Ascending aorta (tissue), 2 donors: ENCODE measurements around the gene ZNF497. TPM values are rescaled to one million over a fixed set of nuclear protein-coding genes. Genes with fewer than 3 reads are reported as not detected.

Experiments
- DNase-seq, 2 donors: peaks; one replicate each; pipeline ENCODE4 v3.0.0-alpha.2; 2019; ENCODE audit warnings: low spot score in 2 of 2
- H3K27ac ChIP-seq, 2 donors: fragments of 200-600 bp; sonication (generic); one replicate each; pipeline ENCODE4 v1.5.1; 2016 to 2017; ENCODE audit warnings: mild to moderate bottlenecking in 1 of 2
- H3K27me3 ChIP-seq: fragments of 200-600 bp; sonication (generic); one replicate; pipeline ENCODE4 v1.5.1; 2017
- H3K36me3 ChIP-seq, 2 donors: fragments of 200-600 bp; sonication (generic); one replicate each; pipeline ENCODE4 v1.5.1; 2016
- H3K4me1 ChIP-seq, 2 donors: fragments of 200-600 bp; sonication (generic); one replicate each; pipeline ENCODE4 v1.5.1; 2016 to 2017; ENCODE audit warnings: mild to moderate bottlenecking in 1 of 2
- H3K4me3 ChIP-seq, 2 donors: fragments of 200-600 bp; sonication (generic); one replicate each; pipeline ENCODE4 v1.5.1; 2016 to 2017; ENCODE audit warnings: mild to moderate bottlenecking in 1 of 2
- H3K9me3 ChIP-seq, 2 donors: fragments of 200-600 bp; sonication (generic); one replicate each; pipeline ENCODE4 v1.5.1; 2016
- CTCF ChIP-seq, 3 experiments: fragments of 200-600 bp in 2 of 3; fragments of 450-650 bp in 1 of 3; sonication (generic) in 2 of 3; IDR thresholded peaks; one replicate each; pipeline ENCODE4 v1.5.1; 2016 to 2019; ENCODE audit warnings: antibody characterized with exemption in 3 of 3, mild to moderate bottlenecking in 1 of 3, moderate library complexity in 1 of 3
- intact Hi-C: fragments of 100-400 bp; cut with DNase I; formaldehyde crosslinking; loops from one replicate; pipeline ENCODE4 v1.15.1; 2023
- total RNA-seq: library from RNA; depleted of rRNA; stranded (reverse); fragments of >200 nt; gene quantifications from one replicate; pipeline ENCODE4 v1.1.0, GENCODE V29; 2016

Gene ZNF497
- total RNA-seq, 1 donor from 2014 or later, result not detected

GRCh38 chr19:58305932-58306323 is 56.6 kb downstream of the ZNF497 start:
- peaks cover 0 to 28% of the 10 kb centered on the region in 2 donors for H3K9me3 ChIP-seq
- no peak for TF ChIP-seq CTCF (IDR thresholded peaks at IDR 0.05)
- H3K27ac ChIP-seq, result peak overlapping the region; percentile 84 to 91
- peaks cover 0 to 7% of the 10 kb centered on the region in 2 donors for H3K4me1 ChIP-seq
- intact Hi-C loops, result loop anchor here (1.0 to 10.0 kb wide), 7 partner anchors 21 to 1464 kb away; partner anchors contain the start of genes PEG3, ZIM2, ZNF274 and ZNF497
- H3K36me3 ChIP-seq, result peaks cover 0 to 41% of the 10 kb centered on the region in 2 donors
- DNase-seq, result no peak
- H3K27me3 ChIP-seq, result no peaks in the 10 kb centered on the region
- H3K4me3 ChIP-seq, result peak overlapping the region; percentile 77 to 87

DNA sequence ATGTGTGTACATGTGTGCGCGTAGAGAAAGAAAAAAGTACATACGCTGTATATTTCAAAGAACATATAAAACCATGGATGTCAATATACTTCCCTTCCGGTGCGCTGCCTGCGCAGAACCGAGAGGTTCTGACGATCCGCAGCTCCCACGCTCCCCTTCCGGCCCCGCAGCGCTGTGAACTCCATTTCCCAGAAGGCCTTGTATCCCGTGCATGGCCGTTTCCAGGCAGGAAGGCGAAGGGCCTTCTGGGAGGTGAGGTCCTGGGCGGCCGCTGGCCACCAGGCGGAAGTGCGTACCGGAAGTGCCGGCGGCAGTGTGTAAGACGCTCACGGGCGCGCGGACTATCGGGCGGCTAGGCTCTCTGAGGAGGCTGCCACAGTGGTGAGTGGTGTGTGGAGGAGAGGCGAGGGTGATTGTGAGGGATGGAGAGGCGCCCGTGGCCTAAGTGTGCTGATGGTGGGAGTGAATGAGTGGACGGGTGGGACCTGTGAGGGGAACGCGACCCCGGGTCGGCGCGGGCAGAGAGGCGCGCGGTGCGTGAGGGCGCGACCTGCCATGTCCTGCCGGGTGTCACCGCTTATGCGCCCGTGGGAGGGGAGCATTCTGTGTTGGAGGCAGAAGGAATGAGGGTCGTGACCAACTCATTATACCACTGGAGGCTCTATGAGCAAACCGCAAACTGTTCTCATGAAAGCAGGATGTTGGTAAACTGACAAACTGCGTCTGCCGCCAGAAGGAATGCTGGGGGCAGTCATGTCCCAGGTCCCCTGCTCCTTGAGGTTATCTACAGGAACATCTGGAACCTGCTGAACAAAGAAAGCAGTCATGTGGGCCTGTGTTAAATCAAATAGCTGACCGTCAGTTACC is 57.3 kb downstream of the ZNF497 start, which contains the start of gene ERVK3-1:
Gene ERVK3-1 (plus strand): TSS at position 313 of the 867 bp plus-strand sequence. CDS start 6,792 bp downstream, outside the sequence.
- peak in 1 of 3 experiments; percentile 48 for TF ChIP-seq CTCF (IDR thresholded peaks at IDR 0.05)
- Histone ChIP-seq H3K9me3 (peaks cover 0 to 33% of the 10 kb centered on the region in 2 donors), H3K4me3 (peak within 1 kb of the TSS; percentile 77 to 87), H3K36me3 (peaks cover 0 to 48% of the 10 kb centered on the region in 2 donors), H3K27ac (peak within 1 kb of the TSS; percentile 84 to 91), H3K4me1 (peaks cover 0 to 7% of the 10 kb centered on the region in 2 donors), H3K27me3 (no peaks in the 10 kb centered on the region)
- peak; percentile 88 to 98 for DNase-seq
- intact Hi-C loops, result loop anchor here (1.0 to 10.0 kb wide), 7 partner anchors 22 to 1463 kb away; partner anchors contain the start of genes PEG3, ZIM2, ZNF274 and ZNF497

DNA sequence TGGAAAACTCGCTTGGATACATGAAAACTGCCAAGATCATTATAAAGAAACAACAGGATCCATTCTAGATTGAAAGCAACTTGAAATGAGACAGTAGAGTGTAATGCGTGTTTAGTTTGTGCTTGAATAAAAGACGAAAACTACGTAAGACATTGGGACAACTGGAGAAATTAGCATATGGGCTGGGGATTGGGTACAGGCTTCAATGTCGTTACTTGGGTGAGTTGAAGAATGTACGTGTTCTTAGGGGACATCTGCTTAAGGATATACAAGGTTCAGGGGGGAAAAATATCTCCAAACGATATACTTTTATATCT is 57.8 kb downstream of the ZNF497 start:
- peak overlapping the region; percentile 77 to 87 for H3K4me3 ChIP-seq
- DNase-seq, result no peak
- H3K36me3 ChIP-seq, result peaks cover 3 to 49% of the 10 kb centered on the region in 2 donors
- no peak for TF ChIP-seq CTCF (IDR thresholded peaks at IDR 0.05)
- H3K9me3 ChIP-seq, result peaks cover 4 to 39% of the 10 kb centered on the region in 2 donors
- no peaks in the 10 kb centered on the region for H3K27me3 ChIP-seq
- peaks cover 0 to 7% of the 10 kb centered on the region in 2 donors for H3K4me1 ChIP-seq
- peak overlapping the region; percentile 84 to 91 for H3K27ac ChIP-seq
- intact Hi-C loops, result loop anchor here (1.0 to 10.0 kb wide), 7 partner anchors 23 to 1462 kb away; partner anchors contain the start of genes PEG3, ZIM2, ZNF274 and ZNF497

Other genes with a start within 250 kb of the ZNF497 start
- 3.8 TPM for gene ZNF329, start 212.0 kb downstream of the ZNF497 start, total RNA-seq
- gene ZNF274, start 179.7 kb downstream of the ZNF497 start, total RNA-seq, result 14.7 TPM
- gene ZNF544, start 133.8 kb downstream of the ZNF497 start, total RNA-seq, result 3.9 TPM
- 6.0 TPM for gene ZNF8, start 83.8 kb downstream of the ZNF497 start, total RNA-seq
- gene ERVK3-1, start 57.4 kb downstream of the ZNF497 start, total RNA-seq, result 35.0 TPM
- 1.9 TPM for gene ZSCAN22, start 35.8 kb downstream of the ZNF497 start, total RNA-seq
- gene A1BG, start 9.3 kb downstream of the ZNF497 start, total RNA-seq, result 0.32 TPM
- not detected for gene ZNF837, start 18.3 kb upstream of the ZNF497 start, total RNA-seq
- 1,483 TPM for gene RPS5, start 24.5 kb upstream of the ZNF497 start, total RNA-seq
- gene RNF225, start 32.9 kb upstream of the ZNF497 start, total RNA-seq, result not detected
- 17.9 TPM for gene ZNF584, start 45.9 kb upstream of the ZNF497 start, total RNA-seq
- 5.2 TPM for gene ZNF132, start 77.4 kb upstream of the ZNF497 start, total RNA-seq
- 2.2 TPM for gene ZNF324B, start 88.9 kb upstream of the ZNF497 start, total RNA-seq
- 2.1 TPM for gene ZNF324, start 104.3 kb upstream of the ZNF497 start, total RNA-seq
- gene ZNF446, start 113.6 kb upstream of the ZNF497 start, total RNA-seq, result 42.7 TPM
- gene SLC27A5, start 149.2 kb upstream of the ZNF497 start, total RNA-seq, result not detected
- 46.5 TPM for gene ZBTB45, start 157.1 kb upstream of the ZNF497 start, total RNA-seq
- gene TRIM28, start 181.3 kb upstream of the ZNF497 start, total RNA-seq, result 222 TPM
- 154 TPM for gene CHMP2A, start 192.4 kb upstream of the ZNF497 start, total RNA-seq
- gene UBE2M, start 195.9 kb upstream of the ZNF497 start, total RNA-seq, result 14.8 TPM
- 77.1 TPM for gene MZF1, start 210.6 kb upstream of the ZNF497 start, total RNA-seq